Stimulated activated CD8-positive, alpha-beta memory T cell treated with anti-CD3 and anti-CD28 coated beads, Interleukin-15, amount 100 ng/mL, for 1 hour (primary cell): ENCODE data around the gene PSMB5.
A peak's percentile ranks its signal among the peaks of the same experiment; 100 is the strongest.
"Not testable (repeated sequence)": the region's sequence is repeated elsewhere in the genome, so short reads cannot be mapped to it uniquely, and the experiment has no call there.

Experiments
- DNase-seq: peaks from one replicate; pipeline ENCODE4 v3.0.0-alpha.2; 2020; ENCODE audit warnings: low read depth

Gene PSMB5

DNA sequence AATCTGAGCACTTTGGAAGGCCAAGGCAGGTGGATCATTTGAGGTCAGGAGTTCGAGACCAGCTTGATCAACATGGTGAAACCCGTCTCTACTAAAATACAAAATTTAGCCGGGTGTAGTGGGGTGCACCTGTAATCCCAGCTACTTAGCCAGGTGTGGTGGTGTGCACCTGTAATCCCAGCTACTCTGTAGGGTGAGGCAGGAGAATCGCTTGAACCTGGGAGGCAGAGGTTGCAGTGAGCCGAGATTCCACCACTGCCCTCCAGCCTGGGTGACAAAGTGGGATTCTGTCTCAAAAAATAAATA lies 21.0 kb downstream of the PSMB5 start:
- not testable (repeated sequence) for DNase-seq

DNA sequence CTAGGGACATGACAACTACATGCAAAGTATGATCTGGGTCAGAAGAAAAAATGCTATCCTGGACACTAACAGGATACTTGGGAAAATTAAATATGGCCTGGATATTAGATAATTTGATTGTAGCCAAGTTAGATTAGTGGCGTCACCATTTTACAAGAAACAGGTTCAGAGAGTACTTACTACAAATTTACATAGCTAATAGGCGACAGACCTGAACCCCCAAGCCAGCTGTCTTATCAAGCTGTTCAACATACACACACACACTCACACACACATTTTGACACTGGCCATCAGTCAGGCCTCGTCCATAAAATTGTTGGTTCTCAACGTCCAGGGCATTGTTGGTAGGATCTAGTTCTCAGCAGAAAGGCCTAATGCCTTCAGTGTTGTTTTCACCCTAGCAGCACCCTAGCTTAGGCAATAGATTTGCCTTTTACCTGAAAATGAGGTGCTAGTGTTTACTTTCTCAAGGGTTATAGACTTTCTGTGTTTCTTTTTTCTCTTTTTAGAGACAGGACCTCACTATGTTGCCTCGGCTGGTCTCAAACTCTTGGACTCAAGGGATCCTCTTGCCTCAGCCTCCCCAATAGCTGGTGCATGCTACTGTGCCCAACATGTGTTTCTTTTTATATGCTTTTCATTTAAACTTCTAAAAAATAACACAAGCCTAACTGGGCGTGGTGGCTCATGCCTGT lies 21.5 kb downstream of the PSMB5 start:
- DNase-seq = no peak

DNA sequence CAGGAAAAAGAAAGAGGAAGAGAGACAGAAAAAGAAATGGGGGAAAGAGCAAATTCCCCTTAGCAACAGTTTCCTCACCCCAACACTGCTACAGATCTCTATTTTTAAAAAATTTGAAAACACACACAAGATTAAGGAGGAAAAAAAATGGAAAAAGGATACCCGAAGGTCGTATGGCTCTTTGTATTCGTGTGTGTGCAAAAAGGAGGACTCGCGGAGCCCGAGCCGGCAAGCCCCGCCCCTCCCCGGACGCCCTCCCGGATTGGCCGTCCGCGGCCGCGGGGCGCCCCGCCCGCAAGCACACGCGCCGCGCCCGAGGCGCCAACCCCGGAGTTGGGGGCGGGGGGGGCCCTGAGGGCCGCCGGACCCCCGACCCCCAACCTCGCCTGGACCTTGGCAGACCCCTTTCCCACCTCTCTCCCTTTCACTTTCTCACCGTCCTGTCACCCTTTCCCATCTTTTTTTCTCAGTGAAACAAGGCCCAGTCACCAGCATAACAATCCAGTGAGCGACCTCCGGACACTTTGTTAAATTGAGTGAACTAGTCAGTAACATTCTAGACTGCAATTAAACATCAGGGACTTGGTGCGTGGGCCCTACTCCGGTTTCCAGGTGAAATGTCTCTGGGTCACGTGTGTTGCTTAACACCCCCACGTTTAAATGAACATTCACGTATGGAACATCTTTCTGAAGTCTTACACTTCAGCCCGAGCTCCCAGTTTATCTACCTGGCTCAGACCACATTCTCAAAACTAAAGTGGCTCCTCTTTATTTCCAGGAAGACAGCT lies 24.6 kb downstream of the PSMB5 start, which contains the start of gene C14orf93:
Gene C14orf93, minus strand, starts transcription at position 205 of the 788 bp plus-strand sequence. CDS start 11,120 bp downstream, outside the sequence.
- DNase-seq = peak; percentile 59

DNA sequence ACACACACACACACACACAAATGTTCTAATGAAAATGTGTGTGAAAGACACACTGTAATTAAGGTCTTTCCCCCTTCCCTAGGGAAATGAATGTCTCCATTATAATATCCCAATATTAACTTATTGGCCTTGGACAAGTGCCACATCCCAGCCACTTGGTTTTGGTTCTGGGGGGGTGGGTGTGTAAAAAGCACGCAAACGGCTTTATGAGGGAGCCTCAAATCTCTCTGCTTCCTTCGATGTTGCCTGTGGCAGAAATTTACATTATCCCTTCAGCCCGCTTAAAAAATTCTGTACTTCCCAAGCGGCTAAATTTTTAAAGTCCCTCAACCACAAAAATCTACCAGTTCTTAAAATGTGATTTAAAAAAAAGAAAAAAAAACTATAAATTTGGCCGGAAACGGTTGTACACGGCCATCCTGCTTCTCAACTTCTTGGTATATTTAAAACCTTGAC lies 25.2 kb downstream of the PSMB5 start:
- no peak for DNase-seq

DNA sequence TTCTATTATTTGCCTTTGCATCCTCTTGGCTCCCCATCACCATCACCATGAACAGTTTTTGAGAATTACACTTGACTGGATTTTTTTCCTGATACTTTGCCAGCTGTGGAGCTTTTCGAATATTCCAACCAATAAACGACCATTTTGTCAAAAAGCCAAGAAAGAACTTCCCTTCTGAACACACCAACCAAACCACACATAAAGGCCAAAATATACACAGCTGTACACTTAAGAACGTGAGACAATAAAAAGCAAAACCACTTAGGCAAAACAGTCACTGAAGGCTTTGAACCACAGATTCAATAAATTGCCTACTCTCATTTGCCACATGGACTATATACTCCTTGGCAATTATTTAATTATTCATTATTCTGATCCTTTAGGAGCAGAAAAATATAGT lies 25.9 kb downstream of the PSMB5 start:
- no peak for DNase-seq

DNA sequence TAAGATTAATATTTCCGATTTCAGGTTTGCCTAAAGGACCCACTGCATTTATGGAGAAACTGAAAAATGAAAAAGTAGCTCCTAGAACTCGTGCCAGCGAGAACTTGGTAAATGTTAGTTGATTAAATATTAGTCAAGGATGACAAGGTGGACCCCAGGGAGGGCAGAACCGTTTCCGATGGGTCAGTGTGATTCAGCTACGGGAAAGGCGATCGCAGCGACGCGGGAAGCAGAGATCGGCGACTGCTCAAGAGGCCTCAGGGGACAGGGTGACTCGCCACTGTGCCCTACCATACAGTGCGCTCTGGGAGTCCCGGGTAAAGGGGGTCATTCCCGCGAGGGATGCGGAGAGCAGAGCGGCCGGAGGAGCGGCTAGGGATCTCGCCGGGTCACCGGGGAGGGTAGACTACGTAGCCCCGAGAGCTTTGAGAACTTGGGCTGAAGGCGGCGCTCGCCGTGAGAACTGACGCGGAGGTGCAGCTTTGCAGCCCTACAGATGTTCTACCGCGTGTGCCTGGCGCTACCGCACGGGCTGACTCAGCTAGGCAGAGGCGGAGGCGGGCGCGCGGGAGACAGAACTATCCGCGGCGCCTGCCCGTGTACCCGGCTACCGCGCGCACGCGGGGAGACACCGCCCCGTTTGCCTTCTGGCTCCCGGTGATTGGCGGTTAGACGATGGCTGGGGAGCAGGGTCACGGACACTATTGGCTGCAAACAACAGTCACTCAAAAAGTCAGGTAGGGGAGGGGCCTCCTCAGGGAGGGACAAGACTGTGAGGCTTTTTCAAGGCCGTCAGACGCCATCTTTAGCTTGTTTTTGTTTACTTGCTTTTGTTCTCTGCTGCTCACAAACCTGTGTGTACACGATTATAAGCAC lies 27.9 kb downstream of the PSMB5 start:
- peak; percentile 86 for DNase-seq

DNA sequence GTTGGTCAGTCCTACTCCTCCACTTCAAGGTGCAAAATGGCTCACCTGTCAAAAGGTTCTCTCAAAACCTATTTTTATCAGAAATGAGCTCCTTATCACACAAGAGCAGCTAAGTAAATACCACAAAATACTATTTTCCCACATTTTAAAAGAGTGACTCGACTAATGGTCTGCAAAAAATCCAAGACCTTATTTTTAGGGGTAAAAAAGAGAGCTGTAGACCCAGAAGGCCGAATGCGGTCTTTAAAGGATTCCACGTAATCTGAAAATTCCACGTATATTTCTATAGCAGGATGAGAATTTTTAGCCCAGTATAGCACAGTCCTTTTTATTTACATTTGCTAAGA lies 28.5 kb downstream of the PSMB5 start:
- DNase-seq = no peak

DNA sequence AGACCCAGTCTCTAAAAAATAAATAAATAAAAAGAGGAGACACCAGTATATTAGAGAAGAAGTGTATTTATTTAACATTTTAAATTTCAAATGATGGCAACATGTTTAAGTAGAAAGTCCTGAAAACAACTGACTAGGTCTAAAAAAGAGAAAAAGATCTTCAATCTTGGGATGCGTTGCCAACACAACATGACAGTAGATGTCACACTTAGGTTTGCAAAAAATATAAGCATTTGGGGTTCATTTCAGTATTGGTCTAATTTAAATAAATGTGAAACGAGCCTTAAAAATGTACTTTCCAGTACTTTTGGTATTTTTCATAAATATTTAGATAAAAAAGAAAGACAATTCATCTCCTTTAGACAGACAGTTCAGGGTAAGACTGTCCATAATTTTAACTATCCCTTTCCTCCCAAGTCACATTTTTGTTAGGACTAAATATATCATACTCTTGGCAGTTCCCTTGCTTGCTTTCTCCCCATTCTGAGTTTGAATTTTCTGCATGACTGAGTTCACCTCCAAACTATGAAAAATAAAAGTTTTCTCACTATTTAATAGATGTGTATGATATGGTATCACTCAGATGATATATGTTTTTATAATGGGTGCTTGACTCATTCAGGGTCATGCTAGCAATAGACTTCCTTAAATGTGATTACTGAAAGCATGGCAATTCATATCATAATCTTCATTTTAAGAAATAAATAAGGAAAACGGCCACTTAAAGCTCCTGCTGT lies 29.1 kb downstream of the PSMB5 start:
- DNase-seq = no peak

DNA sequence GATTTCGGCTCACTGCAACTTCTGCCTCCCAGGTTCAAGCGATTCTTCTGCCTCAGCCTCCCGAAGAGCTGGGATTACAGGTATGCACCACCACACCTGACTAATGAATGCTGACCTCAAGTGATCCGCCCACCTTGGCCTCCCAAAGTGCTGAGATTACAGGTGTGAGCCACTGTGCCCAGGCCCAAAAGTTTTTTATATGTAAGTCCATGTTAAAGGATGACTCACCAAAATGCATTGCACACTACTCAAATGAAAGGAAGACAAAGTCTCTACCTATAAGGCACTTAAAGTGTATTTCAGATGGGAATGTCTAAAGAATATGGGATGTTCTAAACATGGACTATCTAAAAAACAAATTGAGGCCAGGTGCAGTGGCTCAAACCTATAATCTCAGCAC lies 30.4 kb downstream of the PSMB5 start:
- DNase-seq = not testable (repeated sequence)

DNA sequence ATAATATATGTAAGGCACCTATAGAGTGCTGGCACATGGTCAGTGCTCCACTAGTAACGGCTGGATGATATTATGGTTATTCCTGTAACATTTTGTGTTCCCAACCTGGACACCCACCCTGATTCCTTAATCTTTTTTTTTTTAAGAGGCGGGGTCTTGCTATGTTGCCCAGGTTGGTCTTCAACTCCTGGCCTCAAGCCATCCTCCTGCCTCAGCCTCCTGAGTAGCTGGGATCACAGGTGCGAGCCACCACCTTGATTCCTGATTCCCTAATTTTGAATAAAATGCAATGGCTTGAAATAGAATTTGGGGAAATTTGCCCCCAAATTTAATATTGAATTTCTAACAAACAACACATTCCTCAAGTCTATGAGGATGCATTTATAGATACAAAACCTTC lies 32.1 kb downstream of the PSMB5 start:
- DNase-seq = no peak

DNA sequence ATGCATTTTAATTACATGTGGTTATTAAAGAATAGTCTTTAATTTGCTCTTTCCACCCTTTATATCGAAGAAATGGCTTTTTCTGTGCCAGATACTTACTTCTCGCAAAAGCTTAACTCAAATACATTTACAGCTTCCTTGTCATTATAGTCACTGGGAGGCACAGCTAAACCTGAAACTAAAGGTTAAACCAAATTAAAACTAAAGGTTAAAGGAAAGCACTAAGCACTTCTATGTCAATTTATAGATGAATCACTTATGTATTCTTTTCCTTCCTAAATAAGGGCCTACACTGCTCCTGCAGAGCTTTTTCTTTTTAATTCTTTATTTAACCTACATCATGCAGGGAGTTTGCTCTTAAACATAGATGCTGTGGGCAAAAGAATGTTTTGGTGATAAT lies 33.8 kb downstream of the PSMB5 start:
- DNase-seq = no peak

DNA sequence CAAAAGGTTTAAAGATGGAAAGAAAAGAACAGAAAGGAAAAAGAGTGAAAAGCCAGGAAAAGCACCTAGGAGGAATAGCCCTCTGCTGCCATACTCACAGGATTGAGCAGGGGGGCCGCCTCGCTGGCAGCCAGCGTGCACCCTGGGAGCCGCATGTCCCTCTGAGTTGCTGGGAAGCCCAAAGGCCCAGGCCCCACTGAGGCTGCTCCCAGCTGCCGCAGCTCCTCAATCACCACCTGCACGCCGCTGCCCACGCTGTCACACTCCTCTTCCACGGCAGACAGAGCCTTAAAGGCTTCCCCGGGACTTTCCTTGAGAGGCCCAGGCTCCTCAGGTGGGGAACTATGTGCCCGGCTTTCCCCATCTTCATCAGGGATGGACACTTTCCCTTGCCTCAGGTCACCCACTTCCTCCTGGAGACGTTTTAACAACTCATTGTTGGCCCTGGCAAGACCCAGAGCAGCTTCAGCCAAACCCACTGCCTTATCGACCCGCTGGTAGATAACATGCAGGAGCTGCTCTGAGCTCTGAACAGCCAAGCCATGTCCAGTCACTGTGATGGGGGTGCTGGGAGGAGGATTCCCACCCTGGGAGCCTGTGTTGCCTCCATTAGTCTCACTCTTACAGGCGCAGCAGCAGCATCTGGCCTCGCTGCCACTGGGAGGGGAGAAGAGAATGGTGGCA lies 36.2 kb downstream of the PSMB5 start:
- no peak for DNase-seq

DNA sequence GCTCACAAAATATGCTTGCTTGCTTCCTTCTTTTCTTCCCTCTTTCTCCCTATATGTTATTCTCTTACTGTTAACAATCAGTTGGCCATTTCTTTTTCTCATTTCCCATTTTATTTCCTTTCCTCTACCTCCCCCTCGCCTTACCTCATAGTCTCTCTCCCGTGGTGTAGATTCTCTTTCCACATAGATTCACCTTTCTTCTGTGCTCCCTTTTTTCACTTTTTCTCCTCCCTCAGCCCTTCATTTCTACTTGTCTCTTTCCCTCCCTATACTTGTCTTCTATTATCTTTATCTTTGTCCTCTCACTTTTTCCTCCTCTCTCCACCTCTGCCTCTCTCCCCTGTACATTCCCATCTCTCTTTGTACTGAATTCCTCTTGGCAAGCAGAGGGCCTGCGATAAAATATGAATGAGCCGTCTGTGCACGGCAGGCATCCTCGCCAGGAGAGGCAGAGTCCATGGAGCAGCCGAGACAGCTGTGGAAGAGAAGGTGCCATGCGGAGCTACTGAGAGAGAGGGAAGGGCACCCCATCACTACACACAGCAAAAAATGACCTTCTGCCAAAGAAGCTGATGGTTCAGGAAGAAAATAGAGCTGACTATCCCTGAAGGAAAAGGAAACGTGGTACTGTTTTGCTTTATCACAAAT lies 36.9 kb downstream of the PSMB5 start:
- no peak for DNase-seq

DNA sequence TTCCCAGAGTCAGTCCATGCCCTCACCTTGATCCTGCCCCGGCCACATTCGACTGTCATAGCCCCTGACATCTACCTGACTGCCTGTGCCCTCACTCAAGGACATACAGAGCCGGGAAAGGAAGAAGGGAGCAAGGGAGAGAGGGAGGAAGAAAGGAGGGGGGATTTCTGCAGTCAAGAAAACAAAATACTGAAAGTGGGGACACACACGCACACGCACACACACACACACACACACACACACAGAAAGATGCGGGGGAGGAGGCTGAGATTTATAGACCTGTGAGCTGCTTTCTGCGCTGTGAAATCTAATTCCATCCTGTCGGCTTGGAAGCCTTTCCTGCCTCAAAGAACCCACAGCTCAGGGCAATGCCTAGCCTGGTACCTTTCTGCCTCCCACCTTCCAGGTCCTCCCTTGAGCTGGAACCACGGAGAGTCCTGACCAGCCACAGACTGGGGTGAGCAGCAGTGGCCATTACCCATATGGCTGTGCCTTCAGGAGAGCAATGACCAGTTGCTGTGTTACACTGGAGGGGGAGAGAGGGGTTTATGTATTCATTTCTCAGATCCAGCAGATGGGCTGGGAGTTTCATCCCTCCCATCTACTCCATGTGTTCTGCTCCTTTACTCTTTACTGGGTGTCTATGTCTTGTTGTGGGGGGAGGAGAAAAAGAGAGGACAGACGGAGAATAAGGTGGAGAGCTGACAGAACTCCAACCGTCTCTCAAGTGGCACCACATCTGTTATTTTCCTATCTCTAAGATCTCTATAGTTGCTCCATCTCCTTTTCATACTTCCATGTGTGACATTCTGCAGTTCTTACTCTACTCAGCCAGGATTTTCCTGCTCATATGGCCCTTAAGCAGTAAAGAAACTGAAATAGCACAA lies 37.7 kb downstream of the PSMB5 start:
- DNase-seq = no peak

DNA sequence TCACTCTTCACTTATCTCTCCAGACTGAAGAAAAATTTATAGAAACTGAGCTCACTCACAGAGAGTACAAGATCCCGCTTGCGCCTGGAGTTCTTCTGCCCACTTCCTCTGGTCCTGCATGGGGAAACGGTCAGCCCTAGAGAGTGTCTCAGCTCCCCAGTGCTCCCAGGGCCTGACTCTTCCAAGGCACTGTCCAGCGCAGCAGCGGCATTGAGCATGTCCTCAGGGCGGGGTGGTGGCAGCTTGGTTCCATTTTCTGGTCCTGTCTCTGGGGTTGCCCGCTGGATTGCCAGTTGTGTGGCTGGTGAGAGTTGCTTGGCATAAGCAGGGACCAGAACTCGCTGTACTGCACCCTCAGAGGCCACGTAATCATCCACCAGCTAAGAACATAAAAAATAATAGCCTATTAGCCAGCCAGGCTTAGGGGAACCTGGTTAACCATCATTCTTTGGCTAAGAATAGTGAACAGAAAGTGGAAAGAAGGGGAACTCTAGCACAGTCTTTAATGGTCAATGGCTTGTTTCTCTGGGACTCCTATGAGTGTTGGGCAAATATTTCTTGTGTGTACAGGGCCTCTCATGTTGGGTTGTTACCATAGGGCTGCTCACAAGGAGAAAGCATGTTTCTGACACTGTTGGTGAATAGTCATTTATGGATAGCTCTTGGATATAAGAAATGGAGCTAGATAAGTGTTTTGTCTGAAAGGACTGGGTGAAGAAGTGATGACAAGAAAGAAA lies 38.6 kb downstream of the PSMB5 start:
- DNase-seq = no peak

DNA sequence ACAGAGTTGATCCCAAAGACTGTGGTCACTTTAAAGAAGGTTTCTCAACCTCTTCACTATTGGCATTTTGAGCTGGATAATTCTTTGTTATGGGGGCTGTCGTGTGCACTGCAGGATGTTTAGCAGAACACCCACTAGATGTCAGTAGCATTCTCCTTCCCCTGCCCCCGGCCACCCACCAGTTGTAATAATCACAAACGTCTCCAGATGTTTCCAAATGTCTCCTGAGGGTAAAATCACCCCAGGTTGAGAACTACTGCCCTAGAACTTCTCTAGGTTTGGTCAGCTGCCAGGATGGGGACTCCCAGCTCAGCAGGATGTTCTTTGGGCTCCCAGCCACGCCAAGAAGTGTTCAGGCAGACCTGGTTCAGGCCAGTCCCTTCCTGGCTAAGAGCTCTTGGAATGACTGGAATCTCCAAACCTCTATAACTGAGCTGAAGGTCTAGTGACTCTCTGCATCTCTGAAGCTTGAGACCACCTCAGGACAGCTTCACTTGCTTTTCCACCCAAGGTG lies 39.9 kb downstream of the PSMB5 start:
- DNase-seq = no peak

DNA sequence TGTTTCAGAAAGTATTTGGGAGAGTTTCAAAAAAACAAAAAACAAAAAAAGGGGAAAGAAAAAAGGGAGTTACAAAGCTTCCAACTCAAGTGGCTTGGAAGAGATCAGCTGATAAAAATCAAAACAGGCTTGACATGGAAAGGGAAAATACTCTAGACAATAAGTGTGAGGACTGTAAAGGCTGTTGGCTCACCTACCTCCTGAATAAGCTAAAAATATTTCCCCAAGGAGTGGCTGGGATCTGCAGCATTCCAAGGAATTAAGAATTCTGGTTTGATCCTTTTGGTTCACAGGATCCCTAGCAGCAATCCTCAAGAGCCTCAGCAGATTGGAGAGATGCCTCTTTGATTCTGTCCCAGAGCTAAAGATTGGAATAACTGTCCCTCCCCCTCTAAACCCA lies 41.2 kb downstream of the PSMB5 start:
- DNase-seq = no peak

DNA sequence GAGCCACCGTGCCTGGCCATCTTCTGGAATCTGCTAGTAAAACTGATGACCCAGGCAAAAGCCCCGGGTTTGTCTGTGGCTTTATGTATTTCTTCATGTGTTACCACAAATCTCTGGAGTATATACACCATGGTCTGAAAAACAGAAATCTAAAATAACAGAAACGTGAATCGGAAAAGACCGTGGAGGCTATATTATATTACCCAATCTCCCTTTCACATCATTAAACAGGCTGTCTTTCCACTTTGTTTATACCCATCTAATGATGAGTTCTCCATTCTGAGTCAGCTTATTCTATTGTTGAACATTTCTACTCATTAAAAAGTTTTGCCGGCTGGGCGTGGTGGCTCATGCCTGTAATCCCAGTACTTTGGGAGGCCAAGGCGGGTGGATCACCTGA lies 42.8 kb downstream of the PSMB5 start:
- DNase-seq = no peak

DNA sequence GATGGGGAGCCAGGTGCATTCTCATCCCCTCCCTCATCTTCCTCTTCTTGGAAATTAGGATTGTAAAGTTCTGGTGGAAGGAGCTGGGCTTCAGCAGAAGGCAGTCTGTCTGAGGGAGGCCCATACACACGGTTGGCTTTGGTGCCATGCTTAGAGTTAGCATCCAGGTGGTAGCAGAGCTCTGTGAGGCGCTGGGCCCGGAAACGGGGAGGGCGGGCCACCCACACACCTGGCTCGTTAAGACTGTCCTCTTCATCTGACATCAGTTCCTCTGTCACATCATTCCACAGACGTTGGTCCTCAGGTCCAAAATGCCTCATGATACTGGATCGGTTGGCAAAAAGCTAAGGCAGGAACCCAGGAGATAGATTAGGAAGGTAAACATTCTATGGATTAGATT lies 47.4 kb downstream of the PSMB5 start:
- no peak for DNase-seq
